Brain microvascular endothelial cell (primary cell): ENCODE results near the gene DOCK4.

Experiments used
- DNase-seq: peaks from one replicate; pipeline ENCODE4 v3.0.0-alpha.2; 2020
- H3K27ac ChIP-seq: fragments of 250-450 bp; sonication (Bioruptor Pico); 2 replicates; pipeline ENCODE4 v1.5.1; 2020; ENCODE audit warnings: mild to moderate bottlenecking, moderate library complexity
- H3K27me3 ChIP-seq: fragments of 250-450 bp; sonication (Bioruptor Pico); replicated peaks from 2 replicates; pipeline ENCODE4 v1.5.1; 2020; ENCODE audit warnings: mild to moderate bottlenecking
- H3K36me3 ChIP-seq: fragments of 250-450 bp; sonication (Bioruptor Pico); replicated peaks from 2 replicates; pipeline ENCODE4 v1.5.1; 2020; ENCODE audit warnings: mild to moderate bottlenecking
- H3K4me3 ChIP-seq: 2 replicates; pipeline ENCODE4 v1.5.1; 2011; ENCODE audit warnings: low read depth, mild to moderate bottlenecking, control low read depth, low read length, moderate library complexity
- in situ Hi-C: cut with HindIII; loops from 2 replicates; pipeline ENCODE4 v1.10.0; 2017; ENCODE audit warnings: low sequenced_read_pairs, low pct_ligation_motif_present
- TF ChIP-seq, protein P1 (sequence below): IDR thresholded peaks from 2 replicates; pipeline ENCODE4 v1.5.1; 2011; ENCODE audit warnings: low read depth, mild to moderate bottlenecking, moderate library complexity, low read length, control low read depth, inconsistent platforms; ENCODE audit errors: missing control alignments

Gene DOCK4

DNA sequence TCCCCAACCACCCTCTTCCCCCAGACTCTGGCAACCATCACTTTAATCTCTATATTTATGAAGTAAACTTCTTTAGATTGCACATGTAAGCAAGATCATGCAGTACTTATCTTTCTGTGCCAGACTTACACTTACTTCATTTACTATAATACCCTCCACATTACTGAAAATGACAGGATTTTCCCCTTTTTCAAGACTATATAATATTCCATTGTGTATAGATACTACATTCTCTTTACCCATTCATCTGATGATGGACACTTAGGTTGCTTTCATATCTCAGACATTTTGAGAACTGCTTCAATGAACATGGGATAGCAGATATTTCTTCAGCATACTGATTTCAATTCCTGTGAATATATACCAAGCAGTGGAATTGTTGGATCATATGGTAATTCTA is 4.4 kb downstream of the DOCK4 start:
- no peak overlapping the region for H3K27ac ChIP-seq
- no peaks in the 10 kb centered on the region for H3K27me3 ChIP-seq
- DNase-seq, result no peak
- TF ChIP-seq, protein P1, sequence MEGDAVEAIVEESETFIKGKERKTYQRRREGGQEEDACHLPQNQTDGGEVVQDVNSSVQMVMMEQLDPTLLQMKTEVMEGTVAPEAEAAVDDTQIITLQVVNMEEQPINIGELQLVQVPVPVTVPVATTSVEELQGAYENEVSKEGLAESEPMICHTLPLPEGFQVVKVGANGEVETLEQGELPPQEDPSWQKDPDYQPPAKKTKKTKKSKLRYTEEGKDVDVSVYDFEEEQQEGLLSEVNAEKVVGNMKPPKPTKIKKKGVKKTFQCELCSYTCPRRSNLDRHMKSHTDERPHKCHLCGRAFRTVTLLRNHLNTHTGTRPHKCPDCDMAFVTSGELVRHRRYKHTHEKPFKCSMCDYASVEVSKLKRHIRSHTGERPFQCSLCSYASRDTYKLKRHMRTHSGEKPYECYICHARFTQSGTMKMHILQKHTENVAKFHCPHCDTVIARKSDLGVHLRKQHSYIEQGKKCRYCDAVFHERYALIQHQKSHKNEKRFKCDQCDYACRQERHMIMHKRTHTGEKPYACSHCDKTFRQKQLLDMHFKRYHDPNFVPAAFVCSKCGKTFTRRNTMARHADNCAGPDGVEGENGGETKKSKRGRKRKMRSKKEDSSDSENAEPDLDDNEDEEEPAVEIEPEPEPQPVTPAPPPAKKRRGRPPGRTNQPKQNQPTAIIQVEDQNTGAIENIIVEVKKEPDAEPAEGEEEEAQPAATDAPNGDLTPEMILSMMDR, result no peak
- H3K36me3 ChIP-seq, result no peaks in the 10 kb centered on the region
- H3K4me3 ChIP-seq, result no peak overlapping the region
- in situ Hi-C loops, result no loop called here

- H3K27ac ChIP-seq, result no peak overlapping the region
- H3K27me3 ChIP-seq, result no peaks in the 10 kb centered on the region
- peak; percentile 57 for DNase-seq
- in situ Hi-C loops, result no loop called here
- TF ChIP-seq, protein P1, result no peak
- no peaks in the 10 kb centered on the region for H3K36me3 ChIP-seq
- H3K4me3 ChIP-seq, result no peak overlapping the region
Measured at GRCh38 chr7:112201411-112201810, 4.8 kb downstream of the DOCK4 start.

- no peaks in the 10 kb centered on the region for H3K36me3 ChIP-seq
- in situ Hi-C loops, result no loop called here
- H3K27me3 ChIP-seq, result no peaks in the 10 kb centered on the region
- DNase-seq, result no peak
- TF ChIP-seq, protein P1, result no peak
- no peak overlapping the region for H3K4me3 ChIP-seq
- H3K27ac ChIP-seq, result no peak overlapping the region
Measured at GRCh38 chr7:112199672-112200071, 6.5 kb downstream of the DOCK4 start.

DNA sequence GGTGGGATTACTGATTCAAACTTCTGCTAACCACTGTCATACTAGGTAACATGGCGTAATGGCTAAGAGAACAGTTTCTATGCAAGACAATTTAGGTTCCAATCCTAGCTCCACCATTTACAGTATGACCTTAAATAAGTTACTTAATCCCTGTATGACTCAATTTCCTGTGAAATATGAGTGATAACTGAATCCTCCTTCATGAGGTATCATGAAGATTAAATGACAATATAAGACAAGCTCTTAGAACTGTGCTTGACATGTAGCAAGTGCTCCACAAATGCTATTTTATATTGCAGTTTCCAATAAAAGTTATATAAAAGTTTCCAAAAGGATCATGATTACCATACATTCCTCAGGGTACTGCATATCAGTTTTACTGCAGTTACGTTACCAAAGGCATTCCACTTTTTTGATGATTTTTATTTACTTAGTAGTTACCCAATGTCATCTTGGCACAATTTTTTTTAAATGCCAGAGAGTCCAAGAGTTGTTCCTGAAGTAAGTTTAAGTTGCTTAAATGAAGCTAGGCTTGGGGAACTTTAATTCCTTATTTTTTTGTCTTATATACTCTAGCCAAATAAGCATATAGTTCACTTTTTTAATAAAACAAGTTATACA is 7.1 kb downstream of the DOCK4 start:
- H3K27ac ChIP-seq, result no peak overlapping the region
- no peak overlapping the region for H3K4me3 ChIP-seq
- in situ Hi-C loops, result no loop called here
- H3K27me3 ChIP-seq, result no peaks in the 10 kb centered on the region
- TF ChIP-seq, protein P1, result no peak
- no peak for DNase-seq
- no peaks in the 10 kb centered on the region for H3K36me3 ChIP-seq

DNA sequence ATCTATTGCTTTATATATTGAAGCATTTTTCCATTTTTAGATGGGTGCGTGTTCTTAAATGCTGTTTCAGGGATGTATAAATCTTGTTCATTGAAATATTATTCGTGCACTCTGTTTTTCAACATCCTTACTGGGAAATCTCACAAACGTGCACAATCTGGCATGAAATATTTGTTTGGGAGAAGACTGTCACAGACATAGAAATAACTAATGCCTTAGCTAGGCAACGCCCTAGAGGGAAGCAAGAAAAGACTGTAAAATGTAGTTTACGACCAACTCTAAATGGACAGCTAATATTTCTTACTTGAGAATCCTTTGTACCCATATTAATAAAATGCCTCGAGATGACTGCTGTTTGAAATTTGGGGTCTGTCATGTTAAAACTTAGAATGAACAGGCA is 8.9 kb downstream of the DOCK4 start:
- in situ Hi-C loops, result no loop called here
- TF ChIP-seq, protein P1, result no peak
- DNase-seq, result no peak

DNA sequence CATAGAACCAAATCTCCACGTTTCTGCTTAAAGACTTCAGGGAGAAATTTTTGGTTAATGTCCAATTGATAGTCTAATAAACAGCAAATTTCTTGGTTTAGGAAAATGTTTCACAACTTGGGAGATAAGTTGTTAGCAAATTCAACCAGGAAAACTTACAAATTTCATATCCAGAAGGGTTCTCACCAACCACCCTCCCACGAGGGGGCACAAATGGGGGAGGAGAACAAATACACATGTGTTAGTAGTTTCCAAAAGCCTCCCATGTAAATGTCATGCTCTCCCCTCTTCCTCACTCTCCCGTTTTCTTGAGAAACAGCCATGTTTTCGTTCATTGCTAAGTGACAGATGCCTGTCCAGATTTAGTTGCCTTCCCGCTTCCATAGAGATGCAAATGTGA is 10.5 kb downstream of the DOCK4 start:
- H3K4me3 ChIP-seq, result no peak overlapping the region
- no peak overlapping the region for H3K27ac ChIP-seq
- no peaks in the 10 kb centered on the region for H3K27me3 ChIP-seq
- no peak for DNase-seq
- TF ChIP-seq, protein P1, result no peak
- in situ Hi-C loops, result no loop called here
- H3K36me3 ChIP-seq, result no peaks in the 10 kb centered on the region

More for the DNA sequence above, 8.9 kb downstream of the DOCK4 start:
- Histone ChIP-seq H3K27me3 (no peaks in the 10 kb centered on the region), H3K27ac (no peak overlapping the region), H3K36me3 (no peaks in the 10 kb centered on the region), H3K4me3 (no peak overlapping the region)
